MCF 10A (cell line): ENCODE measurements around the gene OSMR. TPM values are rescaled to one million over a fixed set of nuclear protein-coding genes. Genes with fewer than 3 reads are reported as not detected.

ENCODE experiments used
- BruUV-seq: library from RNA; stranded (reverse); fragments of 400-500 nt; replicated peaks from 2 replicates; lab custom pipeline; 2021; lab: Mats Ljungman, UMichigan
- CTCF ChIA-PET: fragments of 300-600 bp; sonication (Branson Sonifier 250); formaldehyde crosslinking; extraction: SDS; loops from one replicate; lab custom pipeline; 2021; ENCODE audit warnings: antibody characterized with exemption, inconsistent platforms; lab: Yijun Ruan, JAX
- POLR2A ChIA-PET: fragments of 300-600, 350-650 bp; sonication (Branson Sonifier 250); formaldehyde crosslinking; extraction: SDS; loops from one replicate; lab custom pipeline; 2020; ENCODE audit warnings: antibody characterized with exemption, inconsistent platforms; lab: Yijun Ruan, JAX
- DNase-seq: peaks from one replicate; pipeline ENCODE4 v3.0.0-alpha.2; 2018; ENCODE audit not compliant: unreplicated experiment
- H3K27ac Mint-ChIP-seq: one replicate; pipeline ENCODE4 v1.8.0; 2022; ENCODE audit warnings: mild to moderate bottlenecking, low read depth, mixed read lengths; ENCODE audit not compliant: unreplicated experiment
- H3K27me3 Mint-ChIP-seq: one replicate; pipeline ENCODE4 v1.8.0; 2022; ENCODE audit warnings: mixed read lengths; ENCODE audit not compliant: insufficient read depth, unreplicated experiment
- H3K36me3 Mint-ChIP-seq: one replicate; pipeline ENCODE4 v1.8.0; 2022; ENCODE audit warnings: mild to moderate bottlenecking, moderate library complexity, mixed read lengths; ENCODE audit not compliant: insufficient read depth, unreplicated experiment
- H3K4me1 Mint-ChIP-seq: one replicate; pipeline ENCODE4 v1.8.0; 2022; ENCODE audit warnings: mixed read lengths; ENCODE audit not compliant: insufficient read depth, unreplicated experiment
- H3K4me3 Mint-ChIP-seq: one replicate; pipeline ENCODE4 v1.8.0; 2022; ENCODE audit warnings: mild to moderate bottlenecking, moderate library complexity, mixed read lengths; ENCODE audit not compliant: unreplicated experiment
- H3K9me3 Mint-ChIP-seq: one replicate; pipeline ENCODE4 v1.8.0; 2022; ENCODE audit warnings: mixed read lengths; ENCODE audit not compliant: unreplicated experiment
- intact Hi-C: fragments of 100-400 bp; cut with micrococcal nuclease; formaldehyde crosslinking; loops from 2 replicates; pipeline ENCODE4 v1.14.1; 2022
- total RNA-seq: library from RNA; stranded (reverse); gene quantifications from 2 replicates; pipeline ENCODE4 v1.2.3, GENCODE V29; 2022
- TF ChIP-seq, protein P1 (sequence below): fragments of 200-600 bp; IDR thresholded peaks from one replicate; pipeline ENCODE4 v1.8.0; 2022; ENCODE audit warnings: antibody characterized with exemption, mild to moderate bottlenecking; ENCODE audit not compliant: unreplicated experiment

The OSMR gene
- total RNA-seq, 1 experiment from 2014 or later: 89.1 TPM

DNA sequence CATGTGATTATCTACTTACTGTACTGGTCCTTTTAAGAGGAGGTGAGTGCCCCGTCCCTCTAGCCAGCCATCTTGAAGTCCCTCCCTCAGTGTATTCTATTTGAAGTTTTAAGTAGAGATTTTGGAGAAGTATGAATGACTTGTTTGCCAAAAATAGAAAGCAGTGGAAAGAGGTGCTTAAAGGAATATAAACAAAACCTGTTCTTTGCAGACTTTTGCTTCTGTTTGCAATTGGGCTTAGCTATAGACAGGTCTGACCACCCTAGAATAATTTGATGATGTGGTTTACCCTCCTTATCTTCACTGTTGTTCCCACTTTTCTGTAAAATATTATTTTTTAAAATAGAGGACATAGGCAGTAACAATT lies 21.2 kb downstream of the OSMR start:
- H3K27me3 Mint-ChIP-seq: no peaks in the 10 kb centered on the region
- H3K36me3 Mint-ChIP-seq: peaks cover 41% of the 10 kb centered on the region
- no TSS peak for BruUV-seq
- ChIA-PET CTCF (no interaction called here), POLR2A (interaction anchor here (1.2 to 1.3 kb wide), 2 partner anchors 14 to 21 kb away, joined by 3 read pairs; partner anchors contain the start of gene OSMR)
- H3K4me3 Mint-ChIP-seq: no peak overlapping the region
- TF ChIP-seq, protein P1, sequence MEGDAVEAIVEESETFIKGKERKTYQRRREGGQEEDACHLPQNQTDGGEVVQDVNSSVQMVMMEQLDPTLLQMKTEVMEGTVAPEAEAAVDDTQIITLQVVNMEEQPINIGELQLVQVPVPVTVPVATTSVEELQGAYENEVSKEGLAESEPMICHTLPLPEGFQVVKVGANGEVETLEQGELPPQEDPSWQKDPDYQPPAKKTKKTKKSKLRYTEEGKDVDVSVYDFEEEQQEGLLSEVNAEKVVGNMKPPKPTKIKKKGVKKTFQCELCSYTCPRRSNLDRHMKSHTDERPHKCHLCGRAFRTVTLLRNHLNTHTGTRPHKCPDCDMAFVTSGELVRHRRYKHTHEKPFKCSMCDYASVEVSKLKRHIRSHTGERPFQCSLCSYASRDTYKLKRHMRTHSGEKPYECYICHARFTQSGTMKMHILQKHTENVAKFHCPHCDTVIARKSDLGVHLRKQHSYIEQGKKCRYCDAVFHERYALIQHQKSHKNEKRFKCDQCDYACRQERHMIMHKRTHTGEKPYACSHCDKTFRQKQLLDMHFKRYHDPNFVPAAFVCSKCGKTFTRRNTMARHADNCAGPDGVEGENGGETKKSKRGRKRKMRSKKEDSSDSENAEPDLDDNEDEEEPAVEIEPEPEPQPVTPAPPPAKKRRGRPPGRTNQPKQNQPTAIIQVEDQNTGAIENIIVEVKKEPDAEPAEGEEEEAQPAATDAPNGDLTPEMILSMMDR: no peak
- no peak overlapping the region for H3K27ac Mint-ChIP-seq
- H3K9me3 Mint-ChIP-seq: peaks cover 19% of the 10 kb centered on the region
- DNase-seq: no peak
- intact Hi-C loops: no loop called here
- H3K4me1 Mint-ChIP-seq: peaks cover 37% of the 10 kb centered on the region

- H3K27me3 Mint-ChIP-seq: no peaks in the 10 kb centered on the region
- TF ChIP-seq, protein P1: no peak
- CTCF ChIA-PET: interaction anchor here (0.7 kb wide), 1 partner anchor 38 kb away, joined by 3 read pairs; no protein-coding TSS in a partner anchor
- DNase-seq: no peak
- no TSS peak for BruUV-seq
- intact Hi-C loops: no loop called here
- H3K4me3 Mint-ChIP-seq: no peak overlapping the region
- no peak overlapping the region for H3K27ac Mint-ChIP-seq
- POLR2A ChIA-PET: interaction anchor here (1.2 to 1.3 kb wide), 3 partner anchors 12 to 22 kb away, joined by 3 read pairs; partner anchors contain the start of gene OSMR
- H3K4me1 Mint-ChIP-seq: peaks cover 37% of the 10 kb centered on the region
- H3K9me3 Mint-ChIP-seq: peaks cover 19% of the 10 kb centered on the region
- peaks cover 45% of the 10 kb centered on the region for H3K36me3 Mint-ChIP-seq
Observed at GRCh38 chr5:38867416-38867815, 21.6 kb downstream of the OSMR start.

DNA sequence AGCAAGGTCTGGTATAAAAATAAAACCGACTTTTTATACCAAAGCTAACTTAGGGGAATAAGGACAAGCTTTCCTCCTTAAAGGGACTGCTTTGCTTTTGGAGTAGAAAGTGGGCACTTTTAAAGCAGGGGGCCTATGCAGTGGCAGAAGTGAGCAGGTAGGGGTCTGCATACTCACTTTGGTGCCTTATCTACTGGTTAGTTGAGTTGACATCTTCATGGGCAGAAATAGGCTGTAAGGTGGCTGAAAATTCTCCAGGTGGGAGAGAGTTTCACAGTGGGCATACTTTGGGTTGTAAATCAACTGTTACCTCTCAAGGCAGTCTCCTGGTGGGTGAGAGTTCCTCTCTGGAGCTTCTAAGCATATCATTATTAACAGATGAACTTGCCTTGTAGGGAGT lies 24.8 kb downstream of the OSMR start:
- Mint-ChIP-seq H3K27me3 (no peaks in the 10 kb centered on the region), H3K36me3 (peaks cover 56% of the 10 kb centered on the region), H3K9me3 (no peaks in the 10 kb centered on the region), H3K4me1 (peaks cover 37% of the 10 kb centered on the region), H3K27ac (peak overlapping the region; percentile 95), H3K4me3 (no peak overlapping the region)
- intact Hi-C loops: no loop called here
- ChIA-PET POLR2A (interaction anchor here (0.6 to 8.1 kb wide), 8 partner anchors 15 to 489 kb away, joined by 3 to 179 read pairs (median 3); partner anchors contain the start of gene OSMR), CTCF (interaction anchor here (0.6 to 1.3 kb wide), 7 partner anchors 12 to 209 kb away, joined by 3 read pairs; no protein-coding TSS in a partner anchor)
- no TSS peak for BruUV-seq
- TF ChIP-seq, protein P1: no peak
- no peak for DNase-seq

GRCh38 chr5:38871058-38871605 lies 25.3 kb downstream of the OSMR start:
- Mint-ChIP-seq H3K27ac (peak overlapping the region; percentile 95), H3K27me3 (no peaks in the 10 kb centered on the region), H3K9me3 (no peaks in the 10 kb centered on the region), H3K36me3 (peaks cover 61% of the 10 kb centered on the region), H3K4me3 (peak overlapping the region; percentile 48), H3K4me1 (peaks cover 37% of the 10 kb centered on the region)
- TF ChIP-seq, protein P1: no peak
- intact Hi-C loops: no loop called here
- ChIA-PET POLR2A (interaction anchor here (0.6 to 8.1 kb wide), 7 partner anchors 15 to 490 kb away, joined by 3 to 179 read pairs (median 3); partner anchors contain the start of gene OSMR), CTCF (interaction anchor here (0.9 to 1.3 kb wide), 5 partner anchors 13 to 43 kb away, joined by 3 read pairs; no protein-coding TSS in a partner anchor)
- BruUV-seq: no TSS peak
- DNase-seq: peak; percentile 7
